Measurements from ENCODE around the gene EPB41L1. TPM values are rescaled to one million over a fixed set of nuclear protein-coding genes. Genes with fewer than 3 reads are reported as not detected.
A peak's percentile ranks its signal among the peaks of the same experiment; 100 is the strongest.

EPB41L1 gene
- total and polyA plus RNA-seq, 12 donors: 7.5 to 21.7 (median 15.8) TPM

DNA sequence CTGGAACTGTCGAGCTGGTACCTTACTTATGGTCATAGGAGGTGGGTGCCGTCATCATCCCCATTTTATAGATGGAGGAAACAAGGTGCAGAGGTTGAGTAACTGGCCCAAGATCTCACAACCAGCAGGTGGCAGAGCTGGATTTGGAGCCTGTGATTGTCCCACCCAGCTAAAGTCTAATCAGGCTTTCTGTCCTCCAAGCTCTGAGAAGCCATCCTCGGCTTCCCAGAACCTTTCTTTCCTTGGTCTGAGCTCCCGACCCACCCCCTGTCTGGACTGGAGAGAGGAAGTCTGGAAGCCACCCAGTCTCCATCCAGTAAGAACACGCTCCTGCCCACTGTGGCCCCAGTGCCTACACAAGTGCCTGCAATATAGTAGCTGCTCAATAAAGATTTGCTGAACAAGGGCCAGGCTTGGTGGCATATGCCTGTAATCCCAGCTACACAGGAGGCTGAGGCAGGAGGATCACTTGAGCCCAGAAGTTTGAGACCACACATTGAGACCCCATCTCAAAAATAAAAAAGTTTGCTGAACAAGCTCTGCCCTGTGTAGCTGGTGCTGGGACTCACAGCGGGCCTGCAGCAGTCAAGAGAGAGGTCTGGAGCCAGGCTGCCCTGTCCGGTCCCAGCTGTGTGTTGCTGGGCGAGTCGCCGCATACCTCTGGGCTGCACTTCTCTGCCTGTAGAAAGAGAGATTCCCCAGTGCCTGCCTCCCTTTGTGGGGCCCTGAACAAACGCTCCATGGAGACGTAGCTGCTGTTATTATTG lies 119.1 kb downstream of the EPB41L1 start:
- peaks cover 0 to 40% (median 29%) of the 10 kb centered on the region in 7 donors for H3K27me3 ChIP-seq
- H3K4me1 ChIP-seq: no peaks in the 10 kb centered on the region
- intact Hi-C loops (cut with DNase I): loop anchor here in 4 of 10 donors (2.0 to 10.0 kb wide), 3 partner anchors 161 to 171 kb away; no protein-coding TSS in a partner anchor
- DNase-seq: no peak
- no peaks in the 10 kb centered on the region for H3K9me3 ChIP-seq
- no peak for ATAC-seq
- H3K36me3 ChIP-seq: no peaks in the 10 kb centered on the region
- no peak overlapping the region for H3K27ac ChIP-seq
- TF ChIP-seq, protein P1, sequence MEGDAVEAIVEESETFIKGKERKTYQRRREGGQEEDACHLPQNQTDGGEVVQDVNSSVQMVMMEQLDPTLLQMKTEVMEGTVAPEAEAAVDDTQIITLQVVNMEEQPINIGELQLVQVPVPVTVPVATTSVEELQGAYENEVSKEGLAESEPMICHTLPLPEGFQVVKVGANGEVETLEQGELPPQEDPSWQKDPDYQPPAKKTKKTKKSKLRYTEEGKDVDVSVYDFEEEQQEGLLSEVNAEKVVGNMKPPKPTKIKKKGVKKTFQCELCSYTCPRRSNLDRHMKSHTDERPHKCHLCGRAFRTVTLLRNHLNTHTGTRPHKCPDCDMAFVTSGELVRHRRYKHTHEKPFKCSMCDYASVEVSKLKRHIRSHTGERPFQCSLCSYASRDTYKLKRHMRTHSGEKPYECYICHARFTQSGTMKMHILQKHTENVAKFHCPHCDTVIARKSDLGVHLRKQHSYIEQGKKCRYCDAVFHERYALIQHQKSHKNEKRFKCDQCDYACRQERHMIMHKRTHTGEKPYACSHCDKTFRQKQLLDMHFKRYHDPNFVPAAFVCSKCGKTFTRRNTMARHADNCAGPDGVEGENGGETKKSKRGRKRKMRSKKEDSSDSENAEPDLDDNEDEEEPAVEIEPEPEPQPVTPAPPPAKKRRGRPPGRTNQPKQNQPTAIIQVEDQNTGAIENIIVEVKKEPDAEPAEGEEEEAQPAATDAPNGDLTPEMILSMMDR (IDR thresholded peaks at IDR 0.05): peak in 5 of 9 donors; percentile 19 to 38 (median 28)
- no peak overlapping the region for H3K4me3 ChIP-seq
- WGBS, 2 donors: 70 to 71% methylated on average over 12 of the region's 12 CpGs

DNA sequence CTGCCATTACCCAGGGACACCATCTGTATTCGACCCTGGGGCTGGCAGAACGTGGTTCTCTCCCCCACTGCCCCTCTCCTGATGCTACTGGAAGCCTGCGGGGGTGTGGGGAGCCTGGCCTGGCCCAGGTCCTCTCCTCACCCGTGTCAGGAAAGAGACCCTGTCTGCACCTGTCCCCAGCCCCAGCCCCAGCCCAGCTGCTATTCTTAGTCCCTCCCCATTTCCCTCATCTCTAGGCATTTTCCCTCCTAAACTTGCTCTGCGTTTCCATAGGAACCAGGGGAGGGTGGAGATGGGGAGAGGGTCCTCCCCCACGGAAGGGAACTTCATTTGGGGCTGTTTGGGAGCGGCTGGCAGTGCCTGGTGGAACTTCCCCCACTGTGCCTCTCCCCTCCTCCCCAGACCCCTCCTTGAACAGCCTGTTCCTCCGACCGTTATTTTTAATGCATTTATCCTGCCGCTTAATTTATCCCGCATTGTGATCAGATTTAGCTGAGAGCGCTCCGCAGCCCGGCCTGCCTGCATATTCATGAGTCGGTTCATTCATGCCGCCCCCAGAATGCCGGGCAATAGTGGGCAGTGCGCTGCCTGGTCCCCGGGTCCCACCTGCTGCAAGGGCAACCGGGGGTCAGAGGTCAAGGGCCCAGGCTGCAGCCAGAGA lies 119.8 kb downstream of the EPB41L1 start:
- WGBS, 2 donors: 37 to 41% methylated on average over 20 of the region's 20 CpGs
- Histone ChIP-seq H3K27ac (no peak overlapping the region), H3K36me3 (no peaks in the 10 kb centered on the region), H3K4me3 (no peak overlapping the region), H3K27me3 (peaks cover 0 to 47% (median 34%) of the 10 kb centered on the region in 7 donors), H3K9me3 (no peaks in the 10 kb centered on the region), H3K4me1 (no peaks in the 10 kb centered on the region)
- intact Hi-C loops (cut with DNase I): loop anchor here in 3 of 10 donors (10.0 kb wide), 2 partner anchors 160 to 170 kb away; no protein-coding TSS in a partner anchor
- ATAC-seq: no peak
- no peak for DNase-seq
- TF ChIP-seq, protein P1 (IDR thresholded peaks at IDR 0.05): no peak

DNA sequence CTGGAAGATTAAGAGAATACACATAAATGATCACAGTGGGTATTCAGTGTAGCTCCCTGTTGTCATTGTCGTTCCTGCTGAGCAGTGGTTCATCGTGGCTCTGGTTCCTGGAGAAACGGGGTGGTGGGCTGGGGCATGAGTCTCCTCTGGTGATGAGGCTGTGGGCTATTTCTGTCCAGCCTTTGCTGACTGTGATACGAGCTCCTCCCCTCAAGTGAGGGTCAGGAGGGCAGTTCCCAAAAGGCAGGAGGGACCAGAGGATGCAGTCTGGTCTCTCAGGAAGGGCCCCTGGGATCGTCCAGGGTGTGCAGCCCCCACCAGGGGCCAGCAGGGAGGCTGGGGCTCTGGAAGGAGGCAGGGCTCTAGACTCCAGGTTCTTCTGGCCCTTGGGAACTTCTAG lies 120.5 kb downstream of the EPB41L1 start:
- no peaks in the 10 kb centered on the region for H3K4me1 ChIP-seq
- no peak for DNase-seq
- 38 to 48% methylated on average over 5 of the region's 5 CpGs for WGBS, 2 donors
- peaks cover 0 to 52% (median 39%) of the 10 kb centered on the region in 7 donors for H3K27me3 ChIP-seq
- H3K9me3 ChIP-seq: no peaks in the 10 kb centered on the region
- H3K36me3 ChIP-seq: no peaks in the 10 kb centered on the region
- ATAC-seq: no peak
- H3K4me3 ChIP-seq: no peak overlapping the region
- TF ChIP-seq, protein P1 (IDR thresholded peaks at IDR 0.05): no peak
- H3K27ac ChIP-seq: no peak overlapping the region
- intact Hi-C loops (cut with DNase I): loop anchor here in 3 of 10 donors (10.0 kb wide), 2 partner anchors 160 to 170 kb away; no protein-coding TSS in a partner anchor

DNA sequence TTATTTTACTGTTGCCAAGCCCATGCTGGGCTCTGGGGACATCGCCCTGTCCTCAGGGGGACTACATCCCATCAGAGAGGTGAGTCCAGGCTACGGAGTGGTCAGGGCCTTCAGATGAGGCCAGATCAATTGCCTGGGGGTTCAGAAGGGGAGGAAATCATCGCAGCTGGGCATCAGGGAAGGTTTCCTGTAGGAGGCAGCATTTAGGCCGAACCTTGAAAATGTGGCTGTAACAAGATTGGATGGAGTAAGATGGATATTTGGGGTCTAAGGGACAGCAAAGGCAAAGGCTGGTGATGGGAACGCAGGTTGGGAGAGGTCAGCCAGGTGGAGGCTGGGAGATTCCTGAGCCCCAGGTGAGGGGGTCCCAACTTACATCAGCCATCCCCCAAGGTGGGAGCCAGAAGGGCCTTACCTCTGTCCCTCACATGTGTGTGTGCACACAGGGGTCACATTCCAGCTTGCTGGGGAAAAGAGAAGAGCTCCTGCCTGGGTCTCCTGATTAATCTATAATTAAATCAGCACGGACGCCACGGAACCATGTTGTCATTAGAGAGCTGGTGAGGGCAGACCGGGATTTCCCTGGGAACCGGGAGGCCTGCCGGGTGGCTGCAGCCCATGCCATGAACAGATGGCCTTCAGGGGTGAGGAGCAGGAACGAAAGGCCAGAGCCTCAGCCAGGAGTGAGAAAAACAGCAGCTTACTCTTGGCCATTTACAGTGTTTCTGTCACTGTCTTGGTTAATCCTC lies 121.1 kb downstream of the EPB41L1 start:
- intact Hi-C loops (cut with DNase I): loop anchor here in 3 of 10 donors (10.0 kb wide), 2 partner anchors 159 to 169 kb away; no protein-coding TSS in a partner anchor
- Histone ChIP-seq H3K4me3 (no peak overlapping the region), H3K27me3 (peaks cover 0 to 53% (median 43%) of the 10 kb centered on the region in 7 donors)

More for the DNA sequence above, 121.1 kb downstream of the EPB41L1 start:
- TF ChIP-seq, protein P1 (IDR thresholded peaks at IDR 0.05): no peak
- DNase-seq (no peak), ATAC-seq (no peak)
- Histone ChIP-seq H3K27ac (no peak overlapping the region), H3K9me3 (no peaks in the 10 kb centered on the region), H3K36me3 (no peaks in the 10 kb centered on the region), H3K4me1 (no peaks in the 10 kb centered on the region)
- 80 to 83% methylated on average over 12 of the region's 12 CpGs for WGBS, 2 donors
